Ovary (tissue), 9 donors: ENCODE results near the gene CCDC85B. TPM values are rescaled to one million over a fixed set of nuclear protein-coding genes. Genes with fewer than 3 reads are reported as not detected.
A peak's percentile ranks its signal among the peaks of the same experiment; 100 is the strongest.

Experiments used
- DNase-seq, 5 donors: peaks; one replicate each; pipeline ENCODE4 v3.0.0-alpha.2; 2019 to 2020
- H3K27ac ChIP-seq, 2 donors: fragments of 200-600 bp; one replicate each; pipeline versions ENCODE4 v1.5.1 to v1.8.0; 2019 to 2022
- H3K27me3 ChIP-seq: fragments of 200-600 bp; one replicate; pipeline ENCODE4 v1.8.0; 2022
- H3K36me3 ChIP-seq: fragments of 200-600 bp; sonication (generic); one replicate; pipeline ENCODE4 v1.5.1; 2019
- H3K4me1 ChIP-seq: one replicate; pipeline ENCODE4 v1.8.1; 2013; ENCODE audit warnings: mild to moderate bottlenecking, moderate library complexity; ENCODE audit not compliant: insufficient read depth
- H3K4me3 ChIP-seq: fragments of 200-600 bp; sonication (generic); one replicate; pipeline ENCODE4 v1.5.1; 2017
- H3K9me3 ChIP-seq, 2 donors: fragments of 200-600 bp in 1 of 2; sonication (generic) in 1 of 2; one replicate each; pipeline versions ENCODE4 v1.5.1 to v1.8.1; 2013 to 2019; ENCODE audit warnings: mild to moderate bottlenecking in 1 of 2, moderate library complexity in 1 of 2
- EP300 ChIP-seq: sonication (generic); formaldehyde crosslinking; IDR thresholded peaks from one replicate; pipeline ENCODE4 v1.6.1; 2017; ENCODE audit warnings: antibody characterized with exemption
- POLR2A ChIP-seq: fragments of 450-650 bp; IDR thresholded peaks from one replicate; pipeline ENCODE4 v1.6.1; 2017; ENCODE audit warnings: antibody characterized with exemption, mild to moderate bottlenecking, moderate library complexity
- WGBS, 3 donors: extraction: QIAGEN DNeasy Blood & Tissue Kit in 1 of 3; methylation state at CpG; one replicate each; pipeline versions ENCODE4 v1.1.5 to v1.1.7; 2013 to 2017; 5-methylcytosine and 5-hydroxymethylcytosine counted together
- intact Hi-C, 4 donors: fragments of 100-400 bp; cut with DNase I; formaldehyde crosslinking; loops; one replicate each; pipeline versions ENCODE4 v1.11.0 to v1.15.1; 2022 to 2023
- polyA plus RNA-seq, 2 donors: library from polyadenylated mRNA; stranded (reverse); fragments of 200-250 nt in 1 of 2; fragments of 350-450 nt in 1 of 2; fragmentation: Illumina TruSeq in 1 of 2; extraction: RNeasy Lipid Tissue Mini Kit (QIAGEN cat#74804) in 1 of 2; gene quantifications; one replicate each; pipeline ENCODE4 v1.2.3, GENCODE V29; 2013 to 2014
- total RNA-seq, 7 donors: library from RNA; depleted of rRNA in 2 of 7; stranded (reverse); fragments of >200 nt in 2 of 7; fragmentation: NEBNext Ultra II Directional in 3 of 7; extraction: Animal tissue kit (Norgen Biotek cat#: 25700) in 3 of 7; gene quantifications; one replicate each; pipeline versions ENCODE4 v1.1.0 to v1.2.4, GENCODE V29; 2016 to 2023
- TF ChIP-seq, protein P1 (sequence below), 3 donors: fragments of 450-650 bp in 2 of 3; fragments of 200-600 bp in 1 of 3; IDR thresholded peaks; one replicate each; pipeline versions ENCODE4 v1.5.1 to v1.8.0; 2016 to 2022; ENCODE audit warnings: antibody characterized with exemption in 3 of 3, mild to moderate bottlenecking in 1 of 3
- donor health status: DM: no; HTN: no; CAD: no; lungs with moderate emphysema.
- donor health status: DM: no; HTN: no; CAD: no.
- donor health status: Bipolar disorder and iron deficiency.
- donor health status: DM: yes; HTN: yes; CAD: no.
- donor health status: DM: no; HTN: no; CAD: no.
- donor health status: DM: yes; HTN: yes; CAD: no.

The CCDC85B gene
- total and polyA plus RNA-seq, 9 donors, result 31.5 to 85.0 (median 55.6) TPM; not detected in 1

DNA sequence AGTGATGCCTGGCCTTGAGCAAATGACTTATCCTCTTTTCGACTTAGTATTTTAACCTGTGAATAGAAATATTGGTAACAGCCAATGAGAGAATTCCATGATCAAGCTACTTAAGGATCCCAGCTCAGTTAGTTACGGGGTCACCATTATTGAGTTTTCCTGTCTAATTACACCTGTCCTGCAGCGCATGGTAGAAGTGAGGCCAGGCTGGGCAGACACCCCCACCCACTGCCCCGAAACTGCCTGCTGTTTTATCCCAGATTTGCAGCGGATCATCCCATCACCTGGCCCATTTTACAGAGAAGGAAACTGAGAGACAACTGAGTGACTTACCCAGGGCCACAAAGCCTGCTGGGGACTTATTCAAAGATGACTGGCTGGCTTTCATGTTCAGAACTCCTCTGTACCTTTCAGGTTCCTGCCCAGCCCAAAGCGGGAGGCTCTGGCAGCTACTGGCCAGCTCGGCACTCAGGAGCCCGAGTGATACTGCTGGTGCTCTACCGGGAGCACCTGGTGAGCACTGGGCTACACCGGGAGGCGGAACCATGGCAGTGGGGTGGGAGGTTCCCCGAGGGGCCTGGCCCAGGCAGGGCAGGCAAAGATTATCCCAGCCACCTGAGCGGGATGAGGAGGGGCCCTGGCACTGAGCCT is 28.8 kb upstream of the CCDC85B start:
- H3K36me3 ChIP-seq, result no peaks in the 10 kb centered on the region
- no peak for TF ChIP-seq EP300
- no peak for TF ChIP-seq POLR2A
- TF ChIP-seq, protein P1, sequence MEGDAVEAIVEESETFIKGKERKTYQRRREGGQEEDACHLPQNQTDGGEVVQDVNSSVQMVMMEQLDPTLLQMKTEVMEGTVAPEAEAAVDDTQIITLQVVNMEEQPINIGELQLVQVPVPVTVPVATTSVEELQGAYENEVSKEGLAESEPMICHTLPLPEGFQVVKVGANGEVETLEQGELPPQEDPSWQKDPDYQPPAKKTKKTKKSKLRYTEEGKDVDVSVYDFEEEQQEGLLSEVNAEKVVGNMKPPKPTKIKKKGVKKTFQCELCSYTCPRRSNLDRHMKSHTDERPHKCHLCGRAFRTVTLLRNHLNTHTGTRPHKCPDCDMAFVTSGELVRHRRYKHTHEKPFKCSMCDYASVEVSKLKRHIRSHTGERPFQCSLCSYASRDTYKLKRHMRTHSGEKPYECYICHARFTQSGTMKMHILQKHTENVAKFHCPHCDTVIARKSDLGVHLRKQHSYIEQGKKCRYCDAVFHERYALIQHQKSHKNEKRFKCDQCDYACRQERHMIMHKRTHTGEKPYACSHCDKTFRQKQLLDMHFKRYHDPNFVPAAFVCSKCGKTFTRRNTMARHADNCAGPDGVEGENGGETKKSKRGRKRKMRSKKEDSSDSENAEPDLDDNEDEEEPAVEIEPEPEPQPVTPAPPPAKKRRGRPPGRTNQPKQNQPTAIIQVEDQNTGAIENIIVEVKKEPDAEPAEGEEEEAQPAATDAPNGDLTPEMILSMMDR (IDR thresholded peaks at IDR 0.05), result no peak
- peak in 3 of 5 donors; percentile 27 to 58 (median 44) for DNase-seq
- H3K4me1 ChIP-seq, result peaks cover 2% of the 10 kb centered on the region
- H3K27ac ChIP-seq, result peak overlapping the region in 1 of 2 donors; percentile 90
- H3K4me3 ChIP-seq, result peak overlapping the region; percentile 78
- WGBS, 3 donors, result 70 to 79% (median 76%) methylated on average over 13 of the region's 13 CpGs
- no peaks in the 10 kb centered on the region for H3K27me3 ChIP-seq
- H3K9me3 ChIP-seq, result no peaks in the 10 kb centered on the region
- intact Hi-C loops, result no loop called here

DNA sequence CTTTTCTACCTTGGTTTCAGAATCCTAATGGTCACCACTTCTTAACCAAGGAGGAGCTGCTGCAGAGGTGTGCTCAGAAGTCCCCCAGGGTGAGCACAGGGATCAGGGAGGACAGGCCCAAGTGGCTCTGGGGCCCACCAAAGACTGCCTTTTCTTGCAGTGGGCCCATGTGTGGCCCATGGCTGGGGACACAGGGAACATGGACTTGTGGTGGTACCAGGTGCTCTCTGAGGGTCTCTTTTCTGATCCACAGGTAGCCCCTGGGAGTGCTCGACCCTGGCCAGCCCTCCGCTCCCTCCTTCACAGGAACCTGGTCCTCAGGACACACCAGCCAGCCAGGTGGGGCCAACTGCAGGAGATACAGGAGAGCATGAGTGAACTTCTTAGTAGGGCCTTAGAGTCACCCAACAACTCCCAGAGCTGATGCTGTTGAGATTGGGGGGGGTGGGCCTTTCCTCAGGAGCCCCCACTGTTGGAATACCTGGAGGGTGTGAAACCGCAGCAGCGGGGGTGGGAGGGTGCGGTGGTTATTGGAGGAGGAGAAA is 28.2 kb upstream of the CCDC85B start:
- intact Hi-C loops, result no loop called here
- H3K36me3 ChIP-seq, result no peaks in the 10 kb centered on the region
- H3K4me1 ChIP-seq, result no peaks in the 10 kb centered on the region
- 73 to 92% (median 81%) methylated on average over 5 of the region's 5 CpGs for WGBS, 3 donors
- TF ChIP-seq POLR2A (no peak), EP300 (no peak)
- TF ChIP-seq, protein P1 (IDR thresholded peaks at IDR 0.05), result no peak
- H3K27ac ChIP-seq, result peak overlapping the region in 1 of 2 donors; percentile 18
- no peak overlapping the region for H3K4me3 ChIP-seq
- peak in 3 of 5 donors; percentile 24 to 36 (median 31) for DNase-seq
- no peaks in the 10 kb centered on the region for H3K27me3 ChIP-seq
- H3K9me3 ChIP-seq, result no peaks in the 10 kb centered on the region

DNA sequence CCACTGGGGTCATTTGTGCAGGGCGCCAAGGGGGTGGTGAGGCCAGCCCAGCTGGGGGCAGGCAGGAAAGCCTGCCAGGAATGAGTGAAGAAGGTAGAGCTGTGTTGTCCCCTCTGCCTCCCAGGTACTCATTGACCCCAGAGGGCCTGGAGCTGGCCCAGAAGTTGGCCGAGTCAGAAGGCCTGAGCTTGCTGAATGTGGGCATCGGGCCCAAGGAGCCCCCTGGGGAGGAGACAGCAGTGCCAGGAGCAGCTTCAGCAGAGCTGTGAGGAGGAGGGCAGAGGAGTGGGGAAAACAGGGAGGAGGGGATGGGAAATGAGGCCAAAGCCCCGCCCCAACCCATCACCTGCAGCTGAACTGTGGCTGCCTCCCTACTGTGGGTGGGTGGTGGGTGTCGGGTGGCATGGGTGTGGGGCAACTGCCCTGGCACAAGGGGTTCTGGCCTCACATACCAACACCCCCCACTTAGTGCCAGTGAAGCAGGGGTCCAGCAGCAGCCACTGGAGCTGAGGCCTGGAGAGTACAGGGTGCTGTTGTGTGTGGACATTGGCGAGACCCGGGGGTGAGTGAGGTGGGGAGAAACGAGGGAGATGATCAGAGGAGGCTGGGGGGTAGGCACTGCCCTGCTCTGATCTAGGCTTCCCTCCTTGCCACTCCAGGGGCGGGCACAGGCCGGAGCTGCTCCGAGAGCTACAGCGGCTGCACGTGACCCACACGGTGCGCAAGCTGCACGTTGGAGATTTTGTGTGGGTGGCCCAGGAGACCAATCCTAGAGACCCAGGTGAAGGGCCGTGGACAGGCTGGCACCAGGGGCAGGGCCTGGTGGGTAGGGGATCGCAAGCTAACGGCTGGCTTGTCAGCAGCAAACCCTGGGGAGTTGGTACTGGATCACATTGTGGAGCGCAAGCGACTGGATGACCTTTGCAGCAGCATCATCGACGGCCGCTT is 27.3 kb upstream of the CCDC85B start:
- WGBS, 3 donors, result 79 to 82% (median 81%) methylated on average over 24 of the region's 24 CpGs
- H3K36me3 ChIP-seq, result no peaks in the 10 kb centered on the region

More for the DNA sequence above, 27.3 kb upstream of the CCDC85B start:
- H3K4me1 ChIP-seq, result no peaks in the 10 kb centered on the region
- no peak for TF ChIP-seq EP300
- TF ChIP-seq POLR2A, result no peak
- TF ChIP-seq, protein P1 (IDR thresholded peaks at IDR 0.05), result no peak
- intact Hi-C loops, result no loop called here
- H3K9me3 ChIP-seq, result no peaks in the 10 kb centered on the region
- peak in 3 of 5 donors; percentile 23 to 51 (median 29) for DNase-seq
- H3K27ac ChIP-seq, result no peak overlapping the region
- H3K27me3 ChIP-seq, result no peaks in the 10 kb centered on the region
- no peak overlapping the region for H3K4me3 ChIP-seq
